WTC11 (cell line): ENCODE results near the gene NOXA1.
A peak's percentile ranks its signal among the peaks of the same experiment; 100 is the strongest.

ENCODE experiments used
- ATF2 ChIP-seq: sonication (generic); formaldehyde crosslinking; IDR thresholded peaks from 2 replicates; pipeline ENCODE4 v1.8.1; 2022; ENCODE audit warnings: low read depth, missing genetic modification reagents, borderline replicate concordance
- CTCF ChIP-seq: fragments of 200-600 bp; IDR thresholded peaks from 2 replicates; pipeline ENCODE4 v1.8.0; 2022; ENCODE audit warnings: antibody characterized with exemption
- E2F4 ChIP-seq: sonication (generic); formaldehyde crosslinking; IDR thresholded peaks from 2 replicates; pipeline ENCODE4 v1.8.1; 2022; ENCODE audit warnings: low read depth, mild to moderate bottlenecking, moderate library complexity, missing genetic modification reagents, borderline replicate concordance
- MAX ChIP-seq: sonication (generic); formaldehyde crosslinking; IDR thresholded peaks from 2 replicates; pipeline ENCODE4 v1.8.0; 2022; ENCODE audit warnings: mild to moderate bottlenecking, missing genetic modification reagents
- NFYB ChIP-seq: sonication (generic); formaldehyde crosslinking; conservative IDR thresholded peaks from 2 replicates; pipeline ENCODE4 v1.8.0; 2022; ENCODE audit warnings: low read depth, missing genetic modification reagents
- NR1H2 ChIP-seq: sonication (generic); formaldehyde crosslinking; IDR thresholded peaks from 2 replicates; pipeline ENCODE4 v1.9.0; 2021; ENCODE audit warnings: mild to moderate bottlenecking, moderate library complexity, missing genetic modification reagents
- SP1 ChIP-seq: sonication (generic); formaldehyde crosslinking; conservative IDR thresholded peaks from 2 replicates; pipeline ENCODE4 v1.8.1; 2022; ENCODE audit warnings: missing genetic modification reagents
- TP53 ChIP-seq: sonication (generic); formaldehyde crosslinking; IDR thresholded peaks from 2 replicates; pipeline ENCODE4 v1.8.1; 2023; ENCODE audit warnings: mild to moderate bottlenecking, missing genetic modification reagents
- ZNF416 ChIP-seq: fragments of 250-450 bp; sonication (Bioruptor Pico); IDR thresholded peaks from 2 replicates; pipeline ENCODE4 v1.9.0; 2021; ENCODE audit warnings: mild to moderate bottlenecking, inconsistent platforms
- ZNF423 ChIP-seq: fragments of 250-450 bp; sonication (Bioruptor Pico); IDR thresholded peaks from 2 replicates; pipeline ENCODE4 v2.1.2; 2022; ENCODE audit warnings: mild to moderate bottlenecking, moderate library complexity

- TF ChIP-seq NR1H2 (CRISPR knock-in tag) (no peak), CTCF (0 out of 2 replicates have a peak, but pooled peaks have one; percentile 1), ZNF416 (CRISPR knock-in tag) (no peak), E2F4 (no peak), ATF2 (CRISPR knock-in tag) (no peak), TP53 (CRISPR knock-in tag) (no peak), NFYB (no peak), SP1 (CRISPR knock-in tag) (no peak), MAX (CRISPR knock-in tag) (no peak), ZNF423 (CRISPR knock-in tag) (0 out of 2 replicates have a peak, but pooled peaks have one; percentile 21)
Measured at GRCh38 chr9:137423514-137424291, 510 bp downstream of the NOXA1 start.
